Natural killer cell treated with Interleukin-12 subunit alpha and Interleukin-12 subunit beta and Interleukin-15 and Interleukin-18, amount 100 ng/mL, for 72 hours (primary cell): Measurements from ENCODE around the gene USP47. TPM values are rescaled to one million over a fixed set of nuclear protein-coding genes. Genes with fewer than 3 reads are reported as not detected.

Experiments
- ATAC-seq, 2 donors: fragments of 150-1000 bp; cut with Tn5 transposase in 1 of 2; sonication (Bioruptor Pico), chemical (Tn5 transposase) in 1 of 2; 2 replicates each; pipeline ENCODE4 v1.10.0; 2021
- DNase-seq: peaks from one replicate; pipeline ENCODE4 v3.0.0; 2022; ENCODE audit warnings: low spot score
- H3K27ac Mint-ChIP-seq, 2 donors: 1 replicate in 1 of 2; 2 replicates in 1 of 2; pipeline ENCODE4 v1.8.0; 2022; ENCODE audit warnings: mixed read lengths in 2 of 2, mild to moderate bottlenecking in 1 of 2, moderate library complexity in 1 of 2
- H3K27me3 Mint-ChIP-seq, 2 donors: 1 replicate in 1 of 2; 2 replicates in 1 of 2; pipeline ENCODE4 v1.8.0; 2022; ENCODE audit warnings: mixed read lengths in 2 of 2
- H3K36me3 Mint-ChIP-seq: one replicate; pipeline ENCODE4 v1.8.0; 2022; ENCODE audit warnings: mixed read lengths
- H3K4me1 Mint-ChIP-seq, 2 donors: 1 replicate in 1 of 2; 2 replicates in 1 of 2; pipeline ENCODE4 v1.8.0; 2022; ENCODE audit warnings: low read depth in 2 of 2, mixed read lengths in 2 of 2, mild to moderate bottlenecking in 1 of 2
- H3K4me3 Mint-ChIP-seq: one replicate; pipeline ENCODE4 v1.8.0; 2022; ENCODE audit warnings: mixed read lengths
- H3K9me3 Mint-ChIP-seq: 2 replicates; pipeline ENCODE4 v1.8.0; 2022; ENCODE audit warnings: mixed read lengths
- total RNA-seq, 2 donors: library from RNA; stranded (reverse); gene quantifications; one replicate each; pipeline ENCODE4 v1.2.3, GENCODE V29; 2022

USP47 gene
- total RNA-seq, 2 donors from 2014 or later = 61.7 to 61.8 TPM

GRCh38 chr11:11972730-11973341, 131.1 kb downstream of the USP47 start:
- Mint-ChIP-seq H3K4me3 (no peak overlapping the region), H3K27me3 (no peaks in the 10 kb centered on the region), H3K4me1 (no peaks in the 10 kb centered on the region), H3K9me3 (no peaks in the 10 kb centered on the region), H3K36me3 (no peaks in the 10 kb centered on the region), H3K27ac (no peak overlapping the region)
- ATAC-seq = no peak
- DNase-seq = no peak

- Mint-ChIP-seq H3K4me1 (no peaks in the 10 kb centered on the region), H3K9me3 (no peaks in the 10 kb centered on the region), H3K27me3 (no peaks in the 10 kb centered on the region), H3K36me3 (no peaks in the 10 kb centered on the region), H3K4me3 (no peak overlapping the region), H3K27ac (no peak overlapping the region)
- DNase-seq = no peak
- no peak for ATAC-seq
These were observed 131.6 kb downstream of the USP47 start for GRCh38 chr11:11973361-11973800.

GRCh38 chr11:11973866-11974265, 132.1 kb downstream of the USP47 start:
- ATAC-seq (no peak), DNase-seq (no peak)
- Mint-ChIP-seq H3K27me3 (no peaks in the 10 kb centered on the region), H3K4me3 (no peak overlapping the region), H3K36me3 (no peaks in the 10 kb centered on the region), H3K9me3 (no peaks in the 10 kb centered on the region), H3K27ac (no peak overlapping the region), H3K4me1 (no peaks in the 10 kb centered on the region)

- no peak overlapping the region for H3K27ac Mint-ChIP-seq
- H3K36me3 Mint-ChIP-seq = no peaks in the 10 kb centered on the region
- H3K4me3 Mint-ChIP-seq = no peak overlapping the region
- DNase-seq (no peak), ATAC-seq (peak in 1 of 2 donors; percentile 5)
- H3K9me3 Mint-ChIP-seq = no peaks in the 10 kb centered on the region
- no peaks in the 10 kb centered on the region for H3K4me1 Mint-ChIP-seq
- H3K27me3 Mint-ChIP-seq = no peaks in the 10 kb centered on the region
These were observed 133.7 kb downstream of the USP47 start for GRCh38 chr11:11975201-11976092.

GRCh38 chr11:11976481-11977127, 134.8 kb downstream of the USP47 start:
- DNase-seq (peak; percentile 10), ATAC-seq (no peak)
- H3K4me3 Mint-ChIP-seq = no peak overlapping the region
- no peak overlapping the region for H3K27ac Mint-ChIP-seq
- H3K36me3 Mint-ChIP-seq = no peaks in the 10 kb centered on the region
- no peaks in the 10 kb centered on the region for H3K9me3 Mint-ChIP-seq
- no peaks in the 10 kb centered on the region for H3K27me3 Mint-ChIP-seq
- H3K4me1 Mint-ChIP-seq = no peaks in the 10 kb centered on the region

- H3K27ac Mint-ChIP-seq = no peak overlapping the region
- no peaks in the 10 kb centered on the region for H3K36me3 Mint-ChIP-seq
- H3K9me3 Mint-ChIP-seq = no peaks in the 10 kb centered on the region
- no peaks in the 10 kb centered on the region for H3K27me3 Mint-ChIP-seq
- no peaks in the 10 kb centered on the region for H3K4me1 Mint-ChIP-seq
- no peak overlapping the region for H3K4me3 Mint-ChIP-seq
- DNase-seq (peak; percentile 28), ATAC-seq (no peak)
These were observed 135.6 kb downstream of the USP47 start for GRCh38 chr11:11977206-11977938.

- Mint-ChIP-seq H3K36me3 (no peaks in the 10 kb centered on the region), H3K9me3 (no peaks in the 10 kb centered on the region), H3K4me3 (no peak overlapping the region), H3K27ac (no peak overlapping the region), H3K4me1 (no peaks in the 10 kb centered on the region), H3K27me3 (no peaks in the 10 kb centered on the region)
- ATAC-seq = no peak
- DNase-seq = no peak
These were observed 136.4 kb downstream of the USP47 start for GRCh38 chr11:11978098-11978637.

GRCh38 chr11:11978792-11979487, 137.2 kb downstream of the USP47 start:
- H3K9me3 Mint-ChIP-seq = no peaks in the 10 kb centered on the region
- H3K27ac Mint-ChIP-seq = no peak overlapping the region
- ATAC-seq (no peak), DNase-seq (no peak)
- H3K27me3 Mint-ChIP-seq = no peaks in the 10 kb centered on the region
- no peaks in the 10 kb centered on the region for H3K36me3 Mint-ChIP-seq
- no peaks in the 10 kb centered on the region for H3K4me1 Mint-ChIP-seq
- H3K4me3 Mint-ChIP-seq = no peak overlapping the region

GRCh38 chr11:11979488-11980117, 137.8 kb downstream of the USP47 start:
- H3K36me3 Mint-ChIP-seq = no peaks in the 10 kb centered on the region

GRCh38 chr11:11980200-11980599, 138.4 kb downstream of the USP47 start:
- H3K4me1 Mint-ChIP-seq = no peaks in the 10 kb centered on the region
- H3K9me3 Mint-ChIP-seq = no peaks in the 10 kb centered on the region
- no peak overlapping the region for H3K4me3 Mint-ChIP-seq
- H3K36me3 Mint-ChIP-seq = no peaks in the 10 kb centered on the region
- no peak for ATAC-seq
- no peaks in the 10 kb centered on the region for H3K27me3 Mint-ChIP-seq
- no peak overlapping the region for H3K27ac Mint-ChIP-seq
- no peak for DNase-seq

More at GRCh38 chr11:11979488-11980117, 137.8 kb downstream of the USP47 start:
- DNase-seq (no peak), ATAC-seq (no peak)
- Mint-ChIP-seq H3K4me3 (no peak overlapping the region), H3K27me3 (no peaks in the 10 kb centered on the region), H3K9me3 (no peaks in the 10 kb centered on the region), H3K4me1 (no peaks in the 10 kb centered on the region), H3K27ac (no peak overlapping the region)

GRCh38 chr11:11980841-11981308, 139.1 kb downstream of the USP47 start:
- Mint-ChIP-seq H3K27ac (no peak overlapping the region), H3K4me1 (no peaks in the 10 kb centered on the region), H3K9me3 (no peaks in the 10 kb centered on the region), H3K4me3 (no peak overlapping the region), H3K27me3 (no peaks in the 10 kb centered on the region), H3K36me3 (no peaks in the 10 kb centered on the region)
- DNase-seq (no peak), ATAC-seq (no peak)

GRCh38 chr11:11981364-11981763, 139.6 kb downstream of the USP47 start:
- no peak overlapping the region for H3K4me3 Mint-ChIP-seq
- no peaks in the 10 kb centered on the region for H3K36me3 Mint-ChIP-seq
- no peak for ATAC-seq
- H3K27ac Mint-ChIP-seq = no peak overlapping the region
- H3K4me1 Mint-ChIP-seq = no peaks in the 10 kb centered on the region
- no peak for DNase-seq
- H3K27me3 Mint-ChIP-seq = no peaks in the 10 kb centered on the region
- H3K9me3 Mint-ChIP-seq = no peaks in the 10 kb centered on the region
